Fibroblast of skin of left quadriceps (primary cell): ENCODE measurements around the gene FIZ1.
A peak's percentile ranks its signal among the peaks of the same experiment; 100 is the strongest.

ENCODE experiments used
- DNase-seq, 2 experiments: peaks; one replicate each; pipeline ENCODE4 v3.0.0-alpha.2; 2013; ENCODE audit warnings: low read depth in 2 of 2

Gene FIZ1

GRCh38 chr19:55613930-55614710, 14.8 kb upstream of the FIZ1 start:
- no peak for DNase-seq

DNA sequence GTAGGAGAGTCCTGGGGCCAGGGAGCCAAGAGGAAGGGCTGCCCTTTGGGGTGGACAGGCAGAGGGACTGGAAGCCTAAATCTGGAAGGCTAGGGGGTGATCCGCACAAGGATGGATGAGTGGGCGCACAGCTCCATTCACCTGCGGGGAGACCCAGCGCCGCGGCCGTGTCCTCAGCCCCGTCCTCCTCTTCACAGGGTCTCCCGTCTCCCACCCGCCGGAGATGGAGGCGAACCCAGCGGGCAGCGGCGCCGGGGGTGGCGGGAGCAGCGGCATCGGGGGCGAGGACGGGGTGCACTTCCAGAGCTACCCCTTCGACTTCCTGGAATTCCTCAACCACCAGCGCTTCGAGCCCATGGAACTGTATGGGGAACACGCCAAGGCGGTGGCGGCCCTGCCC, 14.1 kb upstream of the FIZ1 start:
- DNase-seq, result no peak

DNA sequence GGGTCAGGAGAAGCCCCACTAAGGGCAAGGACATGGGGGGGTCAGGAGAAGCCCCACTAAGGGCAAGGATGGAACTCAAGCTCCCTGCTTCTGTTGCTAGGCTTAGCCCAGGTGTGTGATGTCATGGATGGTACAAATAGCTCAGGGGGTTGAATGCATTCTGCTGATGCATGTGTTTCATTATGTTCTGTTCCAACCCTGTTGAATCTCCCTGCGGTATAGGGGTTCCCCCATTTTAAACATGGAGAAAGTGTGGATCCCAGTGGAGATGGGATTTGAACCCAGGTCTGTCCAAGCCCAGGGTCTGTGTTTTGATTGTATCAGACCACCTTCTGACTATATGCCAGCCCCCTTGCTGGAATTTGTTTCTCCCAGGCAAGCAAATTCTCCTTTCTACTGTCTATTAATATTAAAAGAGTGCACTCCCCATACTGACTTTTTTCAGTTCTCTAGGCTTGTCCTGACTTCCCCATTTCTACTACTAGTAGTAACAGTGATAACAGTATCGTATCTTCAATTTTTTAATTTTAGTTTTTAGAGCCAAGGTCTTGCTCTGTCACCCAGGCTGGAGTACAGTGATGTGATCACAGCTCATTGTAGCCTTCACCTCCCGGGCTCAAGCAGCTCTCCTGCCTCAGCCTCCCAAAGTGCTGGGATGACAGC, 12.8 kb upstream of the FIZ1 start:
- DNase-seq, result no peak

- DNase-seq, result no peak
Observed at GRCh38 chr19:55611300-55611982, 12.1 kb upstream of the FIZ1 start.

DNA sequence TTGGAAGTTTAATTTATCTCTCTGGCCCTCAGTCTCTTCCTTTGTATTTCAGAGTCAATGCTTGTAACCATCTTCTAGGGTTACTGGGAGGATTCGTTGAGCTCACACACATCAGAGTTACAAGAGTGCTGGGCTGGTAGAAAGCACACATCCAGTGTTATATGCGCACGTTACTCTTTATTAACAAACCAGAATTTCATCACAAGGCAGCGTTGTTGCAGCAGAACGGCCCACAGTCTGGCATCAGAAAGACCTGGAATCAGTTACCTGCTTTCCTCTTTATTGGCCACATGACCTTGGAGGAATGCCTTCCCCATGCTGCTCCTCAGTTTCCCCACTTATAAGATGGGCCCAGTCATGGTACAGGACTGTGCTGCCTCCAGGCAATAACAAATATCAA, 10.0 kb upstream of the FIZ1 start:
- no peak for DNase-seq

DNA sequence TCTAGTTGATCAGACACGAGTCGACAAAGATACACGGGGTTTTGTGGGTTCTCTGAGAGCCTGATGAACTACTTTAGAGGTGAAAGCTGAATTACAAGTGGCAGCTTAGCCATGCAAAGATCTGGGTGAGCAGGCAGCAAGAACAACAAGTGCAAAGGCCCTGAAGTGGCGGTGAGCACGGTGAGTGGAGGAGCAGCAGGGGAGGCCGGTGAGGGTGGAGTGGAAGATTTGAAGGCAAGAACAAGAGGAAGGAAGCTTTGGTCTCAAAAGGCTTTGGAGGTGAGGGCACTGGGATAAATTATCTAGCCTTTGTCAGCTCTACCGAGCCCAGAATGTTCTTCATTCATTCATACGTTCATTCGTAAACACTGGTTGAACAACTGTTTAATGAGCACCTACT, 7.5 kb upstream of the FIZ1 start:
- no peak for DNase-seq

GRCh38 chr19:55606471-55606787, 7.1 kb upstream of the FIZ1 start:
- DNase-seq, result no peak

DNA sequence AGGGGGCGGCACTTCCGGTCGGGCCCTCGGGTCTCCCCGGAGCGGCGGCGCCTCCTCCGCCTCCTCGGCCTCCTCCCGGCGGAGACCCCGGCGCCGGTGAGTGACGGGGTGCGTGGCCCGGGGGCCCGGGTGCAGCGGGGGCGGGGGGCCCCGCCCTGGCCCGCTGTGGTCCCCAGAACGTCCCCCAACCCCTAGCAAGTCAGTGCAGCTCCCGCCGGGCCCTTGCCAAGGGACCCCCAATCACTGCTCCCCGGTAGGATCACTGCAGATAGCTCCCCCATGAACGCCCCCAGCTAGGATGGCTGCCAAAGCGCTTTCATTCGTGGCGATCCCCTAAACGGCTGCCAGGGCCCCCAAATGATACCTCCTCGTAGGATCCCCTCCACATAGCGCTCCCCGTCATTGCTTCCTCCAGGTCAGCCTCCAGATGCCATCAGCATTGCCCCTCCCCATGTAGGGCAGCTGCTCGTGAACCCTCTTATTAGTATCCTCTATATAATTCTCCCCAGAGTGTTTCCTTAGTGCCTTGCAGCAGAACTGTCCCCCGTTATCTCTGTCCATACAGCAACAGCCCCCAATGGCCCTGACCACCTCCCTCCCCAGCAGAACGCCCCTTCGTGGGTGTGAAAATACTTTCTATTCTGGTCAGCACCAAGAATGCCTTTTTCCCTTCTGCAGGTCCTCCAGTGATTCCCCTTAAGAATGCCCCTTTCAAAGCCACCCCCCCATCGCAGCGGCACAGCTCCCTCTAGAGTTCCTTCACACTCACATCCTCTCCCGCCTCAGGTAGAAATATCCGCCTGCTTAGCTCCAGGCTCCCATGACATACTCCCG, 6.5 kb upstream of the FIZ1 start, which contains the start of gene ZNF865:
Gene ZNF865 (plus strand): TSS at position 11 of the 834 bp plus-strand sequence. CDS start 7,972 bp downstream, outside the sequence.
- DNase-seq, result peak; percentile 60 to 62

- DNase-seq, result peak; percentile 96
Observed at GRCh38 chr19:55605207-55605636, 5.9 kb upstream of the FIZ1 start.

GRCh38 chr19:55603581-55604292, 4.4 kb upstream of the FIZ1 start:
- no peak for DNase-seq

DNA sequence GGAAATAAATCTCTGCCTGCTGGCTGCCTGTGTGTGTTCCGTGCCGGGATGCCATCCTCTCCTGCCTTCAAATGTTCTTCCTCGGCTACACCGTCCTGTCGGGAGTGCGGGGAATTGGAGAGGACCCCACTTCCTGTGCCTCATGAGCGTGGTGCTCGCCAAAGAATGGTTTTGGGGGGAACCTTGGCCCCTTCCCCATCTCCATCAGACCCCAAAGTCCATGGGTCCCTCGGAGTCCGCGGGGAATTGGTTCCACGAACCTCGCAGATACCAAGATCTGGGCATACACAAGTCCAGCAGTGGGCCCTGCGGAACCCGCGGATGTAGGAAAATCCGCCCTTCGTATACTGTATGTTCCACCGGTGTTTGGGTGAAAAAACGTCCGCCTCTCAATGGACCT, 3.8 kb upstream of the FIZ1 start:
- no peak for DNase-seq

DNA sequence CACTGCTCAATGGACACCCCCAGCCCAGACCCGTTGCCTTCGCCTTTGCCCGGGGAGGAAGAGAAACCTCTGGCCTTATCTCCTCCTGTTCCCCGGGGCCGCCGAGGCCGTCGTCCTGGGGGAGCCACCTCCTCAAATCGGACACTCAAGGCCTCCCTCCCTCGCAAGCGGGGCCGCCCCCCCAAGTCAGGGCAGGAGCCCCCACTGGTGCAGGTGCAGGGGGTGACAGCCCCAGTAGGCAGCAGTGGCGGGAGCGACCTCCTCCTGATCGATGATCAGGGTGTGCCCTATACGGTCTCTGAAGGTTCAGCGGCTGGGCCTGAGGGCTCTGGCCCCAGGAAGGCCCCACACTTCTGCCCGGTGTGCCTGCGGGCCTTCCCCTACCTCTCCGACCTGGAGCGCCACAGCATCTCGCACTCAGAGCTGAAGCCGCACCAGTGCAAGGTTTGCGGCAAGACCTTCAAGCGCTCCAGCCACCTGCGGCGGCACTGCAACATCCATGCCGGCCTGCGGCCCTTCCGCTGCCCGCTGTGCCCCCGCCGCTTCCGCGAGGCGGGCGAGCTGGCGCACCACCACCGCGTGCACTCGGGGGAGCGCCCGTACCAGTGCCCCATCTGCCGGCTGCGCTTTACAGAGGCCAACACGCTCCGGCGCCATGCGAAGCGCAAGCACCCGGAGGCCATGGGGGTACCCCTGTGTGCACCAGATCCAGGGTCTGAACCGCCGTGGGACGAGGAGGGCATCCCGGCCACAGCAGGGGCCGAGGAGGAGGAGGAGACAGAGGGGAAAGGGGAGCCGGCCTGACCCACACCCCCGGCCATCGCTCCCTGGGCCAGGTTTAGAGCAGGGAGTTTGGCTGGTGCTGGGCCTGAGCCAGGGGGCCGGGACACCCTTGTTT, 3.0 kb upstream of the FIZ1 start:
- DNase-seq, result no peak

DNA sequence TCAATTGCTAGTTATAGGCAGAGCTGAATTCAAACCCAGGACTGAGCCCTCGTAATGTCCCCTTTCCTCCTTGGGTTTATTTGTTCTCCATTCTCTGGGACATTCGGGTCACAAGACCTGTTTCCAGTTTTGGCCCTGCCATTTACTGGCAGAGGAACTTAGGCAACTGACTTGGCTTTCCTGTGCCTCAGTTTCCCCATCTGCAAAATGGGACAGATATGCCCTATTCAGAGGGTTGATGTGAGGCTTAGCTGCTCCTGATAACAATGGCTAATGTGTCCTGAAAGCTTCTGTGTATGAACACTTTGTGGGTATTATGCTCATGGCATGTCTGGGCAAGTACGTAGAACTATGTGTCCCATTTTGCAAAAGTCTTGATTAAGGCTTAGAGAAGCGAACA, 1.8 kb upstream of the FIZ1 start:
- no peak for DNase-seq

GRCh38 chr19:55600662-55601028, 1.3 kb upstream of the FIZ1 start:
- no peak for DNase-seq

GRCh38 chr19:55599842-55600661, 735 bp upstream of the FIZ1 start, which contains the start of gene ZNF524:
ZNF524 (plus strand) TSS chr19:55600288; CDS start chr19:55602113, 1,825 bp downstream.
- peak; percentile 81 to 84 for DNase-seq

GRCh38 chr19:55598719-55599467, 424 bp downstream of the FIZ1 start:
- DNase-seq, result peak; percentile 92 to 93

DNA sequence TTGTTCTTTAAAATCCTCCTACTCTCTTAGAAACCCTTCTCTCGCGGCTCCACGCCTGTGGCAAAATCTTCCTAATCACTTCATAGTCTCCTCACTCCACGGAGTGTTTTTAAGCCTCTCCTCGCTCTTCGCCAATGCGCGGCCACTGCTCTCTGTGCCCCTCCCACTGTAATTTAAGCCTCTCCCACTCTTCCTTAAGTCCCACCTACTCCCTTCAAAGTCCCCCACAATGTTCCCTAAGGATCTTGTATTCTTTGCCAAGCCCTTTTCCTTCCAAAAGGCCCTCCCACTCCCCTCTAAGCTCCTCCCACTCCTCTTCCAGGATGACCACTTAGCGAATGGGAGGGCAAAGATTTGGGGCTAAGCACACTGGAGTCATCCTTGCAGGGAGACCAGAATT, 1.3 kb downstream of the FIZ1 start:
- DNase-seq, result no peak

DNA sequence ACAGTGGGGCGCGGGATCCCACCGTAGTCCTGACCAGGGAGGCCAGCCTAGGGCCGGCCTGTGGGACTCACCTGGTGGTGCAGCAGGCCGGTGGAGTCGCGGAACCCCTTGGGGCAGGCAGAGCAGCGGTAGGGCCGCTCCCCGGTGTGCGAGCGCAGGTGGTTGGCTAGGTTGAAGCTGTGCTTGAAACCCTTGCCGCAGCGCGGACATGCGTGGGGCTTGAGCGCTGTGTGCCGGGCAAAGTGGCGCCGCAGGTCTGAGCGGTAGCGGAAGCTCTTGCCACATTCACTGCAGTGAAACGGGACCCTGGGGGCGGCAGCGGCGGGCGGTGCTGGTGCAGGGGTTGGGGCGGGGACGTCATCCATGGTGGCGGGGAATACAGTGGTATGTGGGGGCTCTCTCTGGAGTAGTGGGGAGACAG, 1.8 kb downstream of the FIZ1 start:
- DNase-seq, result no peak

DNA sequence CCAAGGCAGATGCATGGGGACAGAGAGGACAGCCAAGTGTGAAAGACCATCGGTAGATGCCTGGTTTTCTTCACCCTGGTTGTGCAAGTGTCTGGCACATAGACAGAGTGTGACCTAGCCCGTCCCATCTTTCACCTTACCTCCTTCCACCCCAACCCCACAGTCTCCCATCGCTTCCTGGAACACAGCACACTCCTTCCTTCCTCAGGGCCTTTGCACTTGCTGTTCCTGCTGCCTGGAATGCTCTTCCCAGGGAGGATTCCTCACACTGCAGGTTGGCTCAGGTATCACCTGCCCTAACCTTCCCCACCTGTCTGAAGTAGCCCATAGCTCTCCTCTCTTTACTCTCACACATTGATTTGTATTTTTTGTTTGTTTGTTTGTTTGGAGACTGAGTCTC, 3.0 kb downstream of the FIZ1 start:
- no peak for DNase-seq
